ENCODE measurements around the gene TMEM222.

The TMEM222 gene

GRCh38 chr1:27342391-27342777 lies 20.4 kb downstream of the TMEM222 start:
- peak; percentile 44 for DNase-seq (ENCODE audit: low spot score)

- DNase-seq (ENCODE audit: low spot score) = peak; percentile 75
These were observed 21.0 kb downstream of the TMEM222 start for GRCh38 chr1:27342778-27343638.

GRCh38 chr1:27343639-27344025 lies 21.7 kb downstream of the TMEM222 start:
- DNase-seq (ENCODE audit: low spot score) = peak; percentile 39

- DNase-seq (ENCODE audit: low spot score) = no peak
These were observed 23.3 kb downstream of the TMEM222 start for GRCh38 chr1:27345272-27345671.

GRCh38 chr1:27346357-27346756 lies 24.4 kb downstream of the TMEM222 start:
- DNase-seq (ENCODE audit: low spot score) = no peak

- DNase-seq (ENCODE audit: low spot score) = no peak
These were observed 25.1 kb downstream of the TMEM222 start for GRCh38 chr1:27346991-27347624.

- DNase-seq (ENCODE audit: low spot score) = peak; percentile 78
These were observed 27.2 kb downstream of the TMEM222 start for GRCh38 chr1:27348861-27349783.

- DNase-seq (ENCODE audit: low spot score) = peak; percentile 68
These were observed 28.1 kb downstream of the TMEM222 start for GRCh38 chr1:27349784-27350662.

- DNase-seq (ENCODE audit: low spot score) = peak; percentile 85
These were observed 28.9 kb downstream of the TMEM222 start for GRCh38 chr1:27350663-27351540.

GRCh38 chr1:27351541-27352107 lies 29.7 kb downstream of the TMEM222 start:
- DNase-seq (ENCODE audit: low spot score) = no peak

GRCh38 chr1:27353166-27353565 lies 31.2 kb downstream of the TMEM222 start:
- DNase-seq (ENCODE audit: low spot score) = no peak

GRCh38 chr1:27353629-27354028 lies 31.7 kb downstream of the TMEM222 start:
- no peak for DNase-seq (ENCODE audit: low spot score)

- DNase-seq (ENCODE audit: low spot score) = no peak
These were observed 33.7 kb downstream of the TMEM222 start for GRCh38 chr1:27355683-27356082.

GRCh38 chr1:27356277-27356618 lies 34.3 kb downstream of the TMEM222 start:
- no peak for DNase-seq (ENCODE audit: low spot score)

GRCh38 chr1:27356619-27357280 lies 34.8 kb downstream of the TMEM222 start:
- DNase-seq (ENCODE audit: low spot score) = no peak

GRCh38 chr1:27357281-27358037 lies 35.5 kb downstream of the TMEM222 start:
- DNase-seq (ENCODE audit: low spot score) = peak; percentile 77

- DNase-seq (ENCODE audit: low spot score) = no peak
These were observed 36.3 kb downstream of the TMEM222 start for GRCh38 chr1:27358038-27358927.

- no peak for DNase-seq (ENCODE audit: low spot score)
These were observed 37.0 kb downstream of the TMEM222 start for GRCh38 chr1:27358928-27359313.
